NCI-H2196 (cell line): ENCODE measurements around the gene TMEM248.
"Not testable (repeated sequence)": the region's sequence is repeated elsewhere in the genome, so short reads cannot be mapped to it uniquely, and the experiment has no call there.

Experiments
- DNase-seq: peaks from one replicate; lab custom pipeline; 2025; ENCODE audit not compliant: unreplicated experiment; lab: John Stamatoyannopoulos, UW

Gene TMEM248

GRCh38 chr7:66907731-66908130 lies 13.3 kb upstream of the TMEM248 start:
- no peak for DNase-seq

GRCh38 chr7:66908598-66908997 lies 12.4 kb upstream of the TMEM248 start:
- not testable (repeated sequence) for DNase-seq

GRCh38 chr7:66910789-66911188 lies 10.2 kb upstream of the TMEM248 start:
- DNase-seq = no peak

GRCh38 chr7:66911191-66911590 lies 9.8 kb upstream of the TMEM248 start:
- not testable (repeated sequence) for DNase-seq

- DNase-seq = no peak
Measured at GRCh38 chr7:66912195-66912594, 8.8 kb upstream of the TMEM248 start.

- DNase-seq = no peak
Measured at GRCh38 chr7:66913118-66914037, 7.6 kb upstream of the TMEM248 start.

GRCh38 chr7:66917904-66918303 lies 3.1 kb upstream of the TMEM248 start:
- not testable (repeated sequence) for DNase-seq

GRCh38 chr7:66919304-66919703 lies 1.7 kb upstream of the TMEM248 start:
- DNase-seq = no peak

GRCh38 chr7:66919704-66920103 lies 1.3 kb upstream of the TMEM248 start:
- DNase-seq = no peak

GRCh38 chr7:66920256-66920655 lies 769 bp upstream of the TMEM248 start:
- no peak for DNase-seq

- peak; percentile 72 for DNase-seq
Measured at GRCh38 chr7:66921396-66921917, 432 bp downstream of the TMEM248 start.

GRCh38 chr7:66921918-66922486 lies 977 bp downstream of the TMEM248 start:
- no peak for DNase-seq

- DNase-seq = no peak
Measured at GRCh38 chr7:66925255-66925654, 4.2 kb downstream of the TMEM248 start.

- no peak for DNase-seq
Measured at GRCh38 chr7:66927348-66927948, 6.4 kb downstream of the TMEM248 start.

GRCh38 chr7:66928388-66928787 lies 7.4 kb downstream of the TMEM248 start:
- no peak for DNase-seq

GRCh38 chr7:66929165-66929564 lies 8.1 kb downstream of the TMEM248 start:
- no peak for DNase-seq

- no peak for DNase-seq
Measured at GRCh38 chr7:66929935-66930334, 8.9 kb downstream of the TMEM248 start.

- DNase-seq = no peak
Measured at GRCh38 chr7:66930341-66930740, 9.3 kb downstream of the TMEM248 start.

GRCh38 chr7:66933469-66933868 lies 12.4 kb downstream of the TMEM248 start:
- no peak for DNase-seq

GRCh38 chr7:66937940-66938339 lies 16.9 kb downstream of the TMEM248 start:
- DNase-seq = no peak

GRCh38 chr7:66939325-66939724 lies 18.3 kb downstream of the TMEM248 start:
- no peak for DNase-seq

- no peak for DNase-seq
Measured at GRCh38 chr7:66946545-66946944, 25.5 kb downstream of the TMEM248 start.
